ENCODE measurements around the gene HECW1.

HECW1 gene

DNA sequence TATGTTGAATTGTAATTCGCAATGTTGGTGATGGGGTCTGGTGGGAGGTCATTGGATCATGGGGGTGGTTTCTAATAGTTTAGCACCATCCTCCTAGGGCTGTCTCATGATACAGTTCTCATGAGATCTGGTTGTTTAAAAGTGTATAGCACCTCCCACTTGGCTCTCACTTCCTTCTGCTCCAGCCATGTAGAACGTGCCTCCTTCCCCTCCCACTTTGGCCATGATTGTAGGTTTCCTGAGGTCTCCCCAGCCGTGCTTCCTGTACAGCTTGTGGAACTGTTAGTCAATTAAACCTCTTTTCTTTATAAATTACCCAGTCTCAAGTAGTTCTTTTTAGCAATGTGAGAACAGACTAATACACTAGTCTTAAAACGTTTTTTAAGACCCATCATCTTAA lies 15.6 kb upstream of the HECW1 start:
- CTCF ChIA-PET, result no interaction called here
- no peak for DNase-seq
- H3K9me3 ChIP-seq (ENCODE audit: control extremely low read depth in 1 of 5, control insufficient read depth in 4 of 5, insufficient read depth in 2 of 5, low read depth in 1 of 5, low read length in 4 of 5), result no peaks in the 10 kb centered on the region
- peaks cover 0 to 12% (median 2%) of the 10 kb centered on the region in 5 experiments for H3K27me3 ChIP-seq (replicated peaks in 2 of 5; ENCODE audit: control insufficient read depth in 4 of 5, insufficient read depth in 5 of 5, low read length in 4 of 5)
- POLR2A ChIA-PET, result no interaction called here
- WGBS (ENCODE audit: insufficient coverage), result no CpG with 5 or more reads among the region's 4 CpGs
- no peaks in the 10 kb centered on the region for H3K36me3 ChIP-seq (ENCODE audit: control insufficient read depth in 4 of 4, insufficient read depth in 4 of 4, low read length in 3 of 4)
- H3K4me1 ChIP-seq (ENCODE audit: control extremely low read depth in 1 of 4, control insufficient read depth in 4 of 4, insufficient read depth in 4 of 4, low read length in 3 of 4), result no peaks in the 10 kb centered on the region
- no peak overlapping the region for H3K27ac ChIP-seq (ENCODE audit: insufficient read depth in 1 of 2, low read depth in 1 of 2, low read length in 2 of 2, poor library complexity in 1 of 2, severe bottlenecking in 2 of 2)
- no peak overlapping the region for H3K4me3 ChIP-seq (ENCODE audit: control insufficient read depth in 1 of 7, extremely low read depth in 1 of 7, insufficient read depth in 4 of 7, low read depth in 2 of 7, low read length in 6 of 7)

DNA sequence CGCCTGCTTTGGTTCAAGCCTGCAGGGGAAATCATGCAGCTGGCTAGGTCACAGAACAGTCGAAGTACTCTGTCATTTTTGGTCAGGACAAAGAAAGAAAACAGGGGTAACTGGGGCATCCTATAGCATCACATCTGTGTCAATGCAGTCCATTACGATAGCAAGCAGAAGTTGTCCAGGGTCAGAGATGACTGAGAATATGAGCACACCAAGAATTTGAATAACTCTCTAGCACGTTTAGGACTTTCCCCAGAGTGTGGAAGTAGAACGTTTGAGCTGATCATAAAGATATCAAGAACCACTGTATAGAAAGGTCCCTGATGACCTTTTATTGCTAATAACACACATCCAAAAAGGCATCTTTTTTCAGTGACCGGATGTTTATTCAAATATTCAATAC lies 12.7 kb upstream of the HECW1 start:
- no peak overlapping the region for H3K4me3 ChIP-seq (ENCODE audit: control insufficient read depth in 1 of 7, extremely low read depth in 1 of 7, insufficient read depth in 4 of 7, low read depth in 2 of 7, low read length in 6 of 7)
- peaks cover 0 to 12% (median 2%) of the 10 kb centered on the region in 5 experiments for H3K27me3 ChIP-seq (replicated peaks in 2 of 5; ENCODE audit: control insufficient read depth in 4 of 5, insufficient read depth in 5 of 5, low read length in 4 of 5)
- 79% methylated on average over 5 of the region's 6 CpGs for WGBS (ENCODE audit: insufficient coverage)
- H3K4me1 ChIP-seq (ENCODE audit: control extremely low read depth in 1 of 4, control insufficient read depth in 4 of 4, insufficient read depth in 4 of 4, low read length in 3 of 4), result no peaks in the 10 kb centered on the region
- H3K36me3 ChIP-seq (ENCODE audit: control insufficient read depth in 4 of 4, insufficient read depth in 4 of 4, low read length in 3 of 4), result no peaks in the 10 kb centered on the region
- POLR2A ChIA-PET, result no interaction called here
- H3K9me3 ChIP-seq (ENCODE audit: control extremely low read depth in 1 of 5, control insufficient read depth in 4 of 5, insufficient read depth in 2 of 5, low read depth in 1 of 5, low read length in 4 of 5), result no peaks in the 10 kb centered on the region
- CTCF ChIA-PET, result no interaction called here
- no peak overlapping the region for H3K27ac ChIP-seq (ENCODE audit: insufficient read depth in 1 of 2, low read depth in 1 of 2, low read length in 2 of 2, poor library complexity in 1 of 2, severe bottlenecking in 2 of 2)
- DNase-seq, result no peak

- DNase-seq, result no peak
- CTCF ChIA-PET, result no interaction called here
- WGBS (ENCODE audit: insufficient coverage), result 100% methylated on average over 1 of the region's 1 CpG
These were observed 7.5 kb upstream of the HECW1 start for GRCh38 chr7:43104874-43105520.

DNA sequence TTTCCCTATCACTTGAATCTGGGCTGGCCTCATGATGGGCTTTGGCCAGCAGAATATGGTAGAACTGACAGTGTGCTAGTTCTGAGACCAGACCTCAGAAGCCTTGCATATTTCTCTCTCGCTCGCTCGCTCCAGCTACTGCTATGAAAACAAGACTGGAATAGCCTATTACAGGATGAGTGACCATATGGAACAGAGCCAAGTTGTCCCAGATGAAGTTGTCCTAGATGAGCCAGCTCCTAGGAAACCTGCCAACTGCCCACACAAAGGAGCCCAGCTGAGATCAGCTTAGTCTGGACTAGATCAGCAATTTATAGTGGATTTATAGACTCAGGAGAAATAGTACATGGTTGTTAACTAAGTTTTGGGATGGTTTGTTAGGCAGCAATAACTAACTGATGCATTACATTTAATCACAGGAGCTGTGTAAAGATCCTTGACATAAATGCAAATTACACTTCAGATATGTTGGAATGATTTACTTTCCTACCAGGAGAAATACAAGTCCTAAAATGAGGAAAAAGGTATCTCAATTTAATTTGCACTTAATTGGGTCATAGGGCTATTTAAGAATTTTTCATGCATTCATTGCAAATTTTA lies 6.8 kb upstream of the HECW1 start:
- ChIA-PET POLR2A (no interaction called here), CTCF (no interaction called here)
- H3K4me1 ChIP-seq (ENCODE audit: control extremely low read depth in 1 of 4, control insufficient read depth in 4 of 4, insufficient read depth in 4 of 4, low read length in 3 of 4), result no peaks in the 10 kb centered on the region
- H3K27me3 ChIP-seq (replicated peaks in 2 of 5; ENCODE audit: control insufficient read depth in 4 of 5, insufficient read depth in 5 of 5, low read length in 4 of 5), result peaks cover 2 to 25% (median 8%) of the 10 kb centered on the region in 5 experiments
- H3K4me3 ChIP-seq (ENCODE audit: control insufficient read depth in 1 of 7, extremely low read depth in 1 of 7, insufficient read depth in 4 of 7, low read depth in 2 of 7, low read length in 6 of 7), result no peak overlapping the region
- no peak for DNase-seq
- H3K36me3 ChIP-seq (ENCODE audit: control insufficient read depth in 4 of 4, insufficient read depth in 4 of 4, low read length in 3 of 4), result no peaks in the 10 kb centered on the region
- WGBS (ENCODE audit: insufficient coverage), result 96% methylated on average over 3 of the region's 3 CpGs
- no peak overlapping the region for H3K27ac ChIP-seq (ENCODE audit: insufficient read depth in 1 of 2, low read depth in 1 of 2, low read length in 2 of 2, poor library complexity in 1 of 2, severe bottlenecking in 2 of 2)
- peaks cover 0 to 3% (median 0%) of the 10 kb centered on the region in 5 experiments for H3K9me3 ChIP-seq (ENCODE audit: control extremely low read depth in 1 of 5, control insufficient read depth in 4 of 5, insufficient read depth in 2 of 5, low read depth in 1 of 5, low read length in 4 of 5)

More at GRCh38 chr7:43104874-43105520, 7.5 kb upstream of the HECW1 start:
- Histone ChIP-seq H3K27ac (ENCODE audit: insufficient read depth in 1 of 2, low read depth in 1 of 2, low read length in 2 of 2, poor library complexity in 1 of 2, severe bottlenecking in 2 of 2) (no peak overlapping the region), H3K9me3 (ENCODE audit: control extremely low read depth in 1 of 5, control insufficient read depth in 4 of 5, insufficient read depth in 2 of 5, low read depth in 1 of 5, low read length in 4 of 5) (peaks cover 0 to 3% (median 0%) of the 10 kb centered on the region in 5 experiments), H3K4me3 (ENCODE audit: control insufficient read depth in 1 of 7, extremely low read depth in 1 of 7, insufficient read depth in 4 of 7, low read depth in 2 of 7, low read length in 6 of 7) (no peak overlapping the region), H3K36me3 (ENCODE audit: control insufficient read depth in 4 of 4, insufficient read depth in 4 of 4, low read length in 3 of 4) (no peaks in the 10 kb centered on the region), H3K27me3 (replicated peaks in 2 of 5; ENCODE audit: control insufficient read depth in 4 of 5, insufficient read depth in 5 of 5, low read length in 4 of 5) (peaks cover 2 to 24% (median 9%) of the 10 kb centered on the region in 5 experiments), H3K4me1 (ENCODE audit: control extremely low read depth in 1 of 4, control insufficient read depth in 4 of 4, insufficient read depth in 4 of 4, low read length in 3 of 4) (no peaks in the 10 kb centered on the region)
- POLR2A ChIA-PET, result no interaction called here

GRCh38 chr7:43108255-43109011 lies 4.0 kb upstream of the HECW1 start:
- 50% methylated on average over 1 of the region's 3 CpGs for WGBS (ENCODE audit: insufficient coverage)
- Histone ChIP-seq H3K36me3 (ENCODE audit: control insufficient read depth in 4 of 4, insufficient read depth in 4 of 4, low read length in 3 of 4) (no peaks in the 10 kb centered on the region), H3K9me3 (ENCODE audit: control extremely low read depth in 1 of 5, control insufficient read depth in 4 of 5, insufficient read depth in 2 of 5, low read depth in 1 of 5, low read length in 4 of 5) (peaks cover 0 to 3% (median 0%) of the 10 kb centered on the region in 5 experiments), H3K4me1 (ENCODE audit: control extremely low read depth in 1 of 4, control insufficient read depth in 4 of 4, insufficient read depth in 4 of 4, low read length in 3 of 4) (peaks cover 0 to 12% (median 6%) of the 10 kb centered on the region in 4 experiments), H3K27me3 (replicated peaks in 2 of 5; ENCODE audit: control insufficient read depth in 4 of 5, insufficient read depth in 5 of 5, low read length in 4 of 5) (peaks cover 12 to 53% (median 19%) of the 10 kb centered on the region in 5 experiments), H3K4me3 (ENCODE audit: control insufficient read depth in 1 of 7, extremely low read depth in 1 of 7, insufficient read depth in 4 of 7, low read depth in 2 of 7, low read length in 6 of 7) (no peak overlapping the region), H3K27ac (ENCODE audit: insufficient read depth in 1 of 2, low read depth in 1 of 2, low read length in 2 of 2, poor library complexity in 1 of 2, severe bottlenecking in 2 of 2) (no peak overlapping the region)
- POLR2A ChIA-PET, result no interaction called here
- DNase-seq, result peak; percentile 32 to 61 (median 47)
- CTCF ChIA-PET, result interaction anchor here (1.0 to 2.2 kb wide), 9 partner anchors 9 to 216 kb away, joined by 3 to 8 read pairs (median 5); no protein-coding TSS in a partner anchor

DNA sequence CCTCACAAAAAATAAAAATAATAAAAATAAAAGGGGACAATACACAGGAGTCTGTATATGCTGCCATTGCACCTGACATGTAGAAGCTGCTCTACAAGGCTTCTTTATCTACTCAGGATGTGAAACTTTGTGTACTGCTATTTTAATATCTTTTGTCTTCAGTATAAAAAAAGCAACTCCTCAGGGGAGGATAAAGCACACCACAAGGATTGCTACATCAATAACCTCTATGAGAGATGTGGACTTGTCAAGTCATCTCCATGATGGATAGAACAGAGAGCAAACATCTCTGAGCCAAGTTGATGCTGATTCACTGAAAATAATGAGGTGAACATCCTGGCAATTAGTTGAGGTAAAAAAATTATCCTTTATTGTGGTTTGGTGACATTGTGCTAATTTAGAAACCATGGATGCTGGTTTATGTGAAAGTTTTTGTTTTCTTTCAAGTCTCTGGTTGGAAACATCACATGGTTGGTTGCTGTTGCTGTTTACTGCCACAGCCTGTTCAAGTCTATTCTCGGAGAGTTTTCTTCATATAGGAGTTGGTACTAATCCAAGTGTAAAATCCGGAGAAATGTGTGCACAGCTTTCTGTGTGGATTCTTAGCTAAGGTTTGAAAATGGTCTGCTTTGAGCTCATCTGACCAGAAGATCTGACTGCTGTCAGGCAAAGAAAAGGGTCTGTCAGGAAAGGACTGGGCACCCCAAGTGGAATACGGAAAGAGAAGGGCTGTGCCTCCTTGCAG lies 1.5 kb upstream of the HECW1 start:
- Histone ChIP-seq H3K4me3 (ENCODE audit: control insufficient read depth in 1 of 7, extremely low read depth in 1 of 7, insufficient read depth in 4 of 7, low read depth in 2 of 7, low read length in 6 of 7) (no peak overlapping the region), H3K36me3 (ENCODE audit: control insufficient read depth in 4 of 4, insufficient read depth in 4 of 4, low read length in 3 of 4) (no peaks in the 10 kb centered on the region), H3K27ac (ENCODE audit: insufficient read depth in 1 of 2, low read depth in 1 of 2, low read length in 2 of 2, poor library complexity in 1 of 2, severe bottlenecking in 2 of 2) (no peak overlapping the region), H3K27me3 (replicated peaks in 2 of 5; ENCODE audit: control insufficient read depth in 4 of 5, insufficient read depth in 5 of 5, low read length in 4 of 5) (peaks cover 24 to 78% (median 43%) of the 10 kb centered on the region in 5 experiments), H3K9me3 (ENCODE audit: control extremely low read depth in 1 of 5, control insufficient read depth in 4 of 5, insufficient read depth in 2 of 5, low read depth in 1 of 5, low read length in 4 of 5) (peaks cover 0 to 2% (median 0%) of the 10 kb centered on the region in 5 experiments), H3K4me1 (ENCODE audit: control extremely low read depth in 1 of 4, control insufficient read depth in 4 of 4, insufficient read depth in 4 of 4, low read length in 3 of 4) (peaks cover 0 to 18% (median 9%) of the 10 kb centered on the region in 4 experiments)
- no peak for DNase-seq
- CTCF ChIA-PET, result no interaction called here
- POLR2A ChIA-PET, result no interaction called here
- 68% methylated on average over 3 of the region's 3 CpGs for WGBS (ENCODE audit: insufficient coverage)

Measured in common myeloid progenitor, CD34-positive (primary cell).